Left ventricle myocardium inferior (tissue), 1 donor: Measurements from ENCODE around the gene SCFD2. TPM values are rescaled to one million over a fixed set of nuclear protein-coding genes. Genes with fewer than 3 reads are reported as not detected.

Source experiments
- DNase-seq: peaks from one replicate; pipeline ENCODE4 v3.0.0-alpha.2; 2020
- H3K27ac ChIP-seq: fragments of 200-600 bp; replicated peaks from 2 replicates; pipeline ENCODE4 v1.8.0; 2021
- H3K27me3 ChIP-seq: fragments of 200-600 bp; 2 replicates; pipeline ENCODE4 v1.8.0; 2021; ENCODE audit warnings: low read depth
- H3K36me3 ChIP-seq: fragments of 200-600 bp; 2 replicates; pipeline ENCODE4 v1.8.0; 2021
- H3K4me1 ChIP-seq: fragments of 200-600 bp; 2 replicates; pipeline ENCODE4 v1.8.0; 2021
- H3K4me3 ChIP-seq: fragments of 200-600 bp; 2 replicates; pipeline ENCODE4 v1.8.0; 2021; ENCODE audit warnings: mild to moderate bottlenecking, moderate library complexity
- H3K9me3 ChIP-seq: fragments of 200-600 bp; replicated peaks from 2 replicates; pipeline ENCODE4 v1.8.0; 2021
- CTCF ChIP-seq: fragments of 200-600 bp; IDR thresholded peaks from 2 replicates; pipeline ENCODE4 v1.8.0; 2021; ENCODE audit warnings: antibody characterized with exemption, mild to moderate bottlenecking, borderline replicate concordance
- intact Hi-C: fragments of 100-400 bp; cut with micrococcal nuclease; formaldehyde crosslinking; loops from one replicate; pipeline ENCODE4 v1.11.0; 2022
- total RNA-seq: library from RNA; stranded (reverse); fragmentation: NEBNext Ultra II Directional; extraction: Animal tissue kit (Norgen Biotek cat#: 25700); gene quantifications from one replicate; pipeline ENCODE4 v1.2.1, GENCODE V29; 2021
- donor health status: DM: no; HTN: yes; CAD: no; lungs with severe emphysema.

SCFD2 gene
- total RNA-seq, 1 donor from 2014 or later = 9.3 TPM

GRCh38 chr4:53175640-53176039, 190.2 kb downstream of the SCFD2 start:
- DNase-seq = no peak
- intact Hi-C loops = loop anchor here (10.0 kb wide), 1 partner anchor 121 kb away; no protein-coding TSS in a partner anchor
- Histone ChIP-seq H3K4me1 (no peaks in the 10 kb centered on the region), H3K4me3 (no peak overlapping the region), H3K36me3 (peaks cover 11% of the 10 kb centered on the region), H3K9me3 (peaks cover 24% of the 10 kb centered on the region), H3K27me3 (no peaks in the 10 kb centered on the region), H3K27ac (no peak overlapping the region)
- no peak for TF ChIP-seq CTCF

DNA sequence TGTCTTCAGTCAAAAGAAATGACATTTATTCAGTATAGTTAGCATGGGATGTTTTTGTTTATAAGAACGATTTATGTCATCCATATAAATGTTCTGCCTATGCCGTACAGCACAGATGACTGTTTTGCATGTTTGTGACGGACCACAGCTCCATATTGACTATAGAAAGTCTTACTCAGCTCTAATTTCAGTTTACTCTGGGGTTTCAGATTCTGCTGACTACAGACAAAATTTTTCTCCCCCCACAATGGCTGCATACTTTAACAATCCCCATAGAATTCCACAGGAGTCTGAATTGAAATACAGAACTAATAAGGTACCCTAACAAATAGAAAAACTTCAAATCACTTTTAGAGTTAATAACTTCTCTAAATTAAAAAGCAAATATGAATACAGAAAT, 191.0 kb downstream of the SCFD2 start:
- Histone ChIP-seq H3K4me3 (no peak overlapping the region), H3K27me3 (no peaks in the 10 kb centered on the region), H3K9me3 (peaks cover 23% of the 10 kb centered on the region), H3K36me3 (peaks cover 11% of the 10 kb centered on the region), H3K27ac (no peak overlapping the region), H3K4me1 (no peaks in the 10 kb centered on the region)
- no peak for TF ChIP-seq CTCF
- intact Hi-C loops = loop anchor here (10.0 kb wide), 1 partner anchor 120 kb away; no protein-coding TSS in a partner anchor
- DNase-seq = no peak

DNA sequence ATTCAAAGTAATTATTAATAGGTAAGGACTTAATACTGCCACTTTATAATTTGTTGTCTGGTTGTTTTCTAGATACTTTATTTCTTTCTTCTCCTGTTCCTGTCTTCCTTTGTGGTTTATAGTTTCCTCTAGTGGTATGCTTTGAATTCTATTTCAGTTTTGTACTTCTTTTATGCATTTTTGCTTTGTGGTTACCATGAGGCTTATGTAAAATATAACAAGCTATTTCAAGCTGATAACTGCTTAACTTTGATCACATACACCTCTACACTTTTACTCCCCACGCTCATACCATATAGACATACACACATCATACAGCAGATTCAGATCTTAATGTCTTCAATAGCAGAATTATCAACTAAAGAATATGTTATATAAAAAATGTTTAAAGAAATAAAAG, 192.3 kb downstream of the SCFD2 start:
- Histone ChIP-seq H3K4me3 (no peak overlapping the region), H3K27ac (no peak overlapping the region), H3K4me1 (no peaks in the 10 kb centered on the region), H3K27me3 (no peaks in the 10 kb centered on the region), H3K9me3 (peaks cover 18% of the 10 kb centered on the region), H3K36me3 (peaks cover 11% of the 10 kb centered on the region)
- intact Hi-C loops = loop anchor here (10.0 kb wide), 1 partner anchor 119 kb away; no protein-coding TSS in a partner anchor
- no peak for DNase-seq
- TF ChIP-seq CTCF = no peak

GRCh38 chr4:53171797-53172196, 194.1 kb downstream of the SCFD2 start:
- Histone ChIP-seq H3K4me3 (no peak overlapping the region), H3K9me3 (peaks cover 8% of the 10 kb centered on the region), H3K27ac (no peak overlapping the region), H3K27me3 (no peaks in the 10 kb centered on the region), H3K4me1 (no peaks in the 10 kb centered on the region), H3K36me3 (peaks cover 4% of the 10 kb centered on the region)
- no peak for DNase-seq
- intact Hi-C loops = loop anchor here (10.0 kb wide), 1 partner anchor 117 kb away; no protein-coding TSS in a partner anchor
- no peak for TF ChIP-seq CTCF

- Histone ChIP-seq H3K36me3 (peaks cover 4% of the 10 kb centered on the region), H3K9me3 (peaks cover 8% of the 10 kb centered on the region), H3K4me3 (no peak overlapping the region), H3K4me1 (no peaks in the 10 kb centered on the region), H3K27me3 (no peaks in the 10 kb centered on the region), H3K27ac (no peak overlapping the region)
- no peak for DNase-seq
- intact Hi-C loops = loop anchor here (10.0 kb wide), 1 partner anchor 115 kb away; no protein-coding TSS in a partner anchor
- TF ChIP-seq CTCF = no peak
Measured at GRCh38 chr4:53169695-53170617, 195.9 kb downstream of the SCFD2 start.
